SK-N-SH (cell line): ENCODE measurements around the gene HYAL1. TPM values are rescaled to one million over a fixed set of nuclear protein-coding genes. Genes with fewer than 3 reads are reported as not detected.

Experiments used
- CTCF ChIA-PET: fragments of 300-600, 350-600 bp; formaldehyde crosslinking; extraction: SDS; loops from one replicate; lab custom pipeline; 2021; lab: Yijun Ruan, JAX
- POLR2A ChIA-PET: fragments of 350-600 bp; sonication (Branson Sonifier 250); formaldehyde crosslinking; extraction: SDS; loops from one replicate; lab custom pipeline; 2020; ENCODE audit warnings: antibody characterized with exemption, inconsistent platforms; lab: Yijun Ruan, JAX
- DNase-seq: peaks from one replicate; pipeline ENCODE4 v3.0.0; 2012
- H2AFZ ChIP-seq: fragments of 200-600 bp; sonication (generic); 2 replicates; pipeline ENCODE4 v1.8.1; 2016; ENCODE audit warnings: antibody characterized with exemption, mild to moderate bottlenecking, low read depth
- H3F3A ChIP-seq: fragments of 200-600 bp; sonication (generic); replicated peaks from 2 replicates; pipeline ENCODE3; 2016; ENCODE audit warnings: antibody characterized with exemption, mild to moderate bottlenecking; ENCODE audit not compliant: insufficient read depth
- H3K27ac ChIP-seq, 2 experiments: fragments of 200-500 bp in 1 of 2; fragments of 200-600 bp in 1 of 2; sonication (Bioruptor generic) in 1 of 2; sonication (generic), shearing (Covaris generic) in 1 of 2; 2 replicates each; pipeline versions ENCODE4 v1.5.1 to v1.6.1; 2014 to 2016; ENCODE audit warnings: low read depth in 2 of 2, inconsistent platforms in 1 of 2, low read length in 1 of 2, mild to moderate bottlenecking in 1 of 2, mixed read lengths in 1 of 2
- H3K27me3 ChIP-seq: fragments of 200-600 bp; sonication (generic), shearing (Covaris generic); 2 replicates; pipeline ENCODE4 v1.6.1; 2016; ENCODE audit warnings: mixed run types; ENCODE audit not compliant: insufficient read depth
- H3K36me3 ChIP-seq, 2 experiments: fragments of 200-500 bp in 1 of 2; fragments of 200-600 bp in 1 of 2; sonication (Bioruptor generic) in 1 of 2; sonication (generic) in 1 of 2; replicated peaks in 1 of 2; 2 replicates each; pipeline versions ENCODE3 to v1.5.1; 2014 to 2016; ENCODE audit warnings: low read length in 1 of 2, mild to moderate bottlenecking in 1 of 2; ENCODE audit not compliant: insufficient read depth in 2 of 2, control insufficient read depth in 1 of 2
- H3K4me1 ChIP-seq, 2 experiments: fragments of 200-500 bp in 1 of 2; fragments of 200-600 bp in 1 of 2; sonication (Bioruptor generic) in 1 of 2; sonication (generic), shearing (Covaris generic) in 1 of 2; 2 replicates each; pipeline versions ENCODE4 v1.5.1 to v1.6.1; 2014 to 2016; ENCODE audit warnings: low read depth in 1 of 2, low read length in 1 of 2, mixed run types in 1 of 2; ENCODE audit not compliant: insufficient read depth in 2 of 2, control insufficient read depth in 1 of 2
- H3K4me2 ChIP-seq: fragments of 200-600 bp; sonication (generic), shearing (Covaris generic); 2 replicates; pipeline ENCODE4 v1.6.1; 2017; ENCODE audit warnings: mixed run types
- H3K4me3 ChIP-seq, 2 experiments: fragments of 200-500 bp in 1 of 2; fragments of 200-600 bp in 1 of 2; sonication (Bioruptor generic) in 1 of 2; sonication (generic), shearing (Covaris generic) in 1 of 2; 2 replicates each; pipeline versions ENCODE4 v1.5.1 to v1.8.1; 2014 to 2016; ENCODE audit warnings: low read depth in 2 of 2, inconsistent platforms in 1 of 2, low read length in 1 of 2, mild to moderate bottlenecking in 1 of 2, mixed read lengths in 1 of 2, moderate library complexity in 1 of 2
- H3K79me2 ChIP-seq: fragments of 200-600 bp; sonication (generic); 2 replicates; pipeline ENCODE4 v1.8.1; 2017; ENCODE audit warnings: mild to moderate bottlenecking; ENCODE audit not compliant: insufficient read depth
- H3K9ac ChIP-seq: fragments of 200-600 bp; sonication (generic); 2 replicates; pipeline ENCODE4 v1.6.1; 2017; ENCODE audit warnings: mixed run types
- H3K9me2 ChIP-seq: fragments of 200-600 bp; sonication (generic); 2 replicates; pipeline ENCODE4 v1.6.1; 2017; ENCODE audit warnings: mixed run types
- H3K9me3 ChIP-seq: fragments of 200-600 bp; sonication (generic); 2 replicates; pipeline ENCODE4 v1.6.1; 2017; ENCODE audit warnings: mixed run types, mild to moderate bottlenecking, moderate library complexity
- H4K20me1 ChIP-seq: fragments of 200-600 bp; sonication (generic); 2 replicates; pipeline ENCODE4 v1.6.1; 2017; ENCODE audit warnings: mild to moderate bottlenecking, mixed run types; ENCODE audit not compliant: insufficient read depth
- CTCF ChIP-seq: fragments of 200-600 bp; sonication (generic); IDR thresholded peaks from 2 replicates; pipeline ENCODE4 v1.6.1; 2017; ENCODE audit warnings: antibody characterized with exemption, mild to moderate bottlenecking, moderate library complexity
- FOSL2 ChIP-seq: IDR thresholded peaks from 2 replicates; pipeline ENCODE4 v1.4.0; 2012; ENCODE audit warnings: low read depth, mild to moderate bottlenecking, moderate library complexity, borderline replicate concordance
- FOXM1 ChIP-seq: IDR thresholded peaks from 2 replicates; pipeline ENCODE4 v1.4.0; 2012; ENCODE audit warnings: low read depth, mild to moderate bottlenecking
- GATA2 ChIP-seq: sonication (generic); formaldehyde crosslinking; IDR thresholded peaks from 2 replicates; pipeline ENCODE4 v1.5.0; 2020; ENCODE audit warnings: mild to moderate bottlenecking, missing genetic modification reagents
- JUND ChIP-seq: IDR thresholded peaks from 2 replicates; pipeline ENCODE4 v1.4.0; 2012
- RAD21 ChIP-seq: IDR thresholded peaks from 2 replicates; pipeline ENCODE4 v1.6.1; 2012; ENCODE audit warnings: mild to moderate bottlenecking, low read length
- REST ChIP-seq: IDR thresholded peaks from 2 replicates; pipeline ENCODE4 v1.6.1; 2012; ENCODE audit warnings: mild to moderate bottlenecking, low read depth, low read length, moderate library complexity
- RFX5 ChIP-seq: IDR thresholded peaks from 2 replicates; pipeline ENCODE4 v1.6.1; 2012; ENCODE audit warnings: mild to moderate bottlenecking, improper control_type of control experiment, low read length
- TCF12 ChIP-seq: IDR thresholded peaks from 2 replicates; pipeline ENCODE4 v1.4.0; 2012
- WGBS: methylation state at CpG from one replicate; pipeline ENCODE4 v1.1.6; 2017; ENCODE audit warnings: low lambda C conversion rate; 5-methylcytosine and 5-hydroxymethylcytosine counted together
- polyA plus RNA-seq, 3 experiments: library from polyadenylated mRNA; depleted of rRNA; stranded (reverse); fragments of >200 nt; gene quantifications; 2 replicates each; pipeline ENCODE4 v1.2.3, GENCODE V29; 2012
- TF ChIP-seq, protein P1 (sequence below): IDR thresholded peaks from 2 replicates; pipeline ENCODE4 v1.4.0; 2012; ENCODE audit warnings: low read depth, borderline replicate concordance

Gene HYAL1
- polyA plus RNA-seq, 1 of the 3 experiments (the other 2 are of a cell fraction): 0.30 TPM

GRCh38 chr3:50298836-50299637 lies 4.3 kb downstream of the HYAL1 start, which contains the start of the genes HYAL3 and NAA80 (continued):
- TF ChIP-seq, protein P1, sequence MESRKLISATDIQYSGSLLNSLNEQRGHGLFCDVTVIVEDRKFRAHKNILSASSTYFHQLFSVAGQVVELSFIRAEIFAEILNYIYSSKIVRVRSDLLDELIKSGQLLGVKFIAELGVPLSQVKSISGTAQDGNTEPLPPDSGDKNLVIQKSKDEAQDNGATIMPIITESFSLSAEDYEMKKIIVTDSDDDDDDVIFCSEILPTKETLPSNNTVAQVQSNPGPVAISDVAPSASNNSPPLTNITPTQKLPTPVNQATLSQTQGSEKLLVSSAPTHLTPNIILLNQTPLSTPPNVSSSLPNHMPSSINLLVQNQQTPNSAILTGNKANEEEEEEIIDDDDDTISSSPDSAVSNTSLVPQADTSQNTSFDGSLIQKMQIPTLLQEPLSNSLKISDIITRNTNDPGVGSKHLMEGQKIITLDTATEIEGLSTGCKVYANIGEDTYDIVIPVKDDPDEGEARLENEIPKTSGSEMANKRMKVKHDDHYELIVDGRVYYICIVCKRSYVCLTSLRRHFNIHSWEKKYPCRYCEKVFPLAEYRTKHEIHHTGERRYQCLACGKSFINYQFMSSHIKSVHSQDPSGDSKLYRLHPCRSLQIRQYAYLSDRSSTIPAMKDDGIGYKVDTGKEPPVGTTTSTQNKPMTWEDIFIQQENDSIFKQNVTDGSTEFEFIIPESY: no peak

- Histone ChIP-seq H3K36me3 (peaks cover 0 to 6% of the 10 kb centered on the region in 2 experiments), H3K9me3 (no peaks in the 10 kb centered on the region), H2AFZ (peak overlapping the region; percentile 98; the same call in 1 of the 2 replicates), H3K9ac (peak overlapping the region; percentile 79), H3K4me2 (peak overlapping the region; percentile 95), H3K27ac (peak overlapping the region; percentile 62 to 84; a peak in 2 of 4 replicates), H3K79me2 (peaks cover 7% of the 10 kb centered on the region; the same call in 1 of the 2 replicates), H3K27me3 (no peaks in the 10 kb centered on the region), H3F3A (no peaks in the 10 kb centered on the region), H3K4me1 (peaks cover 10 to 34% of the 10 kb centered on the region in 2 experiments; a peak in 2 of 4 replicates)
- WGBS: 75% methylated on average over 5 of the region's 9 CpGs
- POLR2A ChIA-PET: no interaction called here
- peak; percentile 42 for DNase-seq
- 0 out of 2 replicates have a peak, but pooled peaks have one; percentile 23 for TF ChIP-seq CTCF
- TF ChIP-seq RFX5: no peak
- TF ChIP-seq, all 33 proteins: peak for 1
- no peaks in the 10 kb centered on the region for H3K9me2 ChIP-seq
- H4K20me1 ChIP-seq: no peaks in the 10 kb centered on the region
- peak overlapping the region; percentile 84 to 87 for H3K4me3 ChIP-seq
- CTCF ChIA-PET: interaction anchor here (0.6 to 7.7 kb wide), 9 partner anchors 20 to 253 kb away, joined by 3 to 45 read pairs (median 7); partner anchors contain the start of gene LSMEM2
These were observed 5.3 kb downstream of the HYAL1 start for GRCh38 chr3:50297896-50298725.

DNA sequence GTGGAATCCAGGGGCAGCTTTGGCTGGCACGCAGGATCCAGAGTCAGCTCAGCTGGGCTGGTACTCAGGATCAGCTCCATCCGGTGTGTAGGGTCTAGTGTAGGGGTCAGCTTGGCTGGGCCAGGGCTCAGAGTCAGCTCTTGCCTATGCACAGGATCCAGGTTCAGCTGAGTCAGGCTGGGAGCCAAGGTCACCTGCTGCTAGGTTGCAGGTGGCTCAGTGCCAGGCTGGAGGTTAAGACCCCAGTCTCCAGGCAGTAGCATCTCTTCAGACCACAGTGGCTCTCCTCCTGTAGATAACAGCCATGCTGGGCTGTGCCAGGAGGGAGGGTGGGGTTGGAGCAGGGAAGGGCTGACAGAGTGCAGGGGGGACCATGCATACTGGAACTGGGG lies 6.0 kb downstream of the HYAL1 start:
- Histone ChIP-seq H3K9ac (no peak overlapping the region), H3K4me2 (no peak overlapping the region), H3K36me3 (peaks cover 0 to 6% of the 10 kb centered on the region in 2 experiments), H3K27ac (no peak overlapping the region), H2AFZ (no peak overlapping the region), H3K27me3 (no peaks in the 10 kb centered on the region), H3F3A (no peaks in the 10 kb centered on the region), H4K20me1 (no peaks in the 10 kb centered on the region), H3K9me3 (no peaks in the 10 kb centered on the region), H3K4me1 (peaks cover 13 to 33% of the 10 kb centered on the region in 2 experiments; a peak in 3 of 4 replicates), H3K9me2 (no peaks in the 10 kb centered on the region), H3K79me2 (peaks cover 7% of the 10 kb centered on the region; the same call in 1 of the 2 replicates), H3K4me3 (no peak overlapping the region)
- CTCF ChIA-PET: interaction anchor here (1.3 to 3.4 kb wide), 4 partner anchors 19 to 103 kb away, joined by 6 to 16 read pairs (median 9); partner anchors contain the start of gene LSMEM2
- 100% methylated on average over 1 of the region's 2 CpGs for WGBS
- POLR2A ChIA-PET: no interaction called here
- DNase-seq: no peak
- TF ChIP-seq RFX5 (no peak), JUND (no peak), TCF12 (no peak), CTCF (no peak), RAD21 (no peak), GATA2 (CRISPR knock-in tag) (no peak), REST (no peak), FOSL2 (no peak), FOXM1 (no peak)
